ENCODE measurements around the gene TCERG1.

DNA sequence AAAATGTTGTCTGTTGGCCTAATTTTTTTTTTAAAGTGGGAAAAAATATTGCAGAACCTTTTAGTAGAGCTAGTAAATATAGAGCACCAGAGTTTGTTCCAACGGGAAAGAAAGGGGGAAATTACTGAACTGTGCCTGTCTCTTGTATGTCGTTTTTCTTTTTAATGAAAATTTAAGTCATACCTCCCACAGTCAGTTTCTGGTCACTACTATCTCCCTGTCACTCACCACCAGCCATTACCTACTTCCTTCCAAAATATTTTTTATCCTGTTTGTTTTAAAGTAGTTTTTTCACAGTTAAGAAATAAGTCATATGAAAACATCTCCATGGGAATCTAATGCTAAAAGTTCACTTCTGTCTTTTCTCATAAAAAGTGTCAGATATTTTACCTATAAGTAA, 47.5 kb downstream of the TCERG1 start:
- no peak for TF ChIP-seq POLR2A (IDR thresholded peaks at IDR 0.05; ENCODE audit: low read length)
- TF ChIP-seq GATA1 (IDR thresholded peaks at IDR 0.05; ENCODE audit: low read depth, low read length): no peak

All from erythroblast (primary cell).